GM04504 (cell line): ENCODE data around the gene OR7A5.
"Not testable (repeated sequence)": the region's sequence is repeated elsewhere in the genome, so short reads cannot be mapped to it uniquely, and the experiment has no call there.

Source experiments
- DNase-seq: peaks from one replicate; pipeline ENCODE4 v3.0.0-alpha.2; 2012; ENCODE audit warnings: low read depth

OR7A5 gene

GRCh38 chr19:14835011-14835410 lies at the start of gene OR7A5, which contains the start of gene OR7C1:
OR7A5 (minus strand) TSS chr19:14835185; CDS start chr19:14828241, 6,944 bp downstream.
OR7C1 (minus strand) TSS chr19:14835185; CDS start chr19:14800136, 35,049 bp downstream.
- no peak for DNase-seq

DNA sequence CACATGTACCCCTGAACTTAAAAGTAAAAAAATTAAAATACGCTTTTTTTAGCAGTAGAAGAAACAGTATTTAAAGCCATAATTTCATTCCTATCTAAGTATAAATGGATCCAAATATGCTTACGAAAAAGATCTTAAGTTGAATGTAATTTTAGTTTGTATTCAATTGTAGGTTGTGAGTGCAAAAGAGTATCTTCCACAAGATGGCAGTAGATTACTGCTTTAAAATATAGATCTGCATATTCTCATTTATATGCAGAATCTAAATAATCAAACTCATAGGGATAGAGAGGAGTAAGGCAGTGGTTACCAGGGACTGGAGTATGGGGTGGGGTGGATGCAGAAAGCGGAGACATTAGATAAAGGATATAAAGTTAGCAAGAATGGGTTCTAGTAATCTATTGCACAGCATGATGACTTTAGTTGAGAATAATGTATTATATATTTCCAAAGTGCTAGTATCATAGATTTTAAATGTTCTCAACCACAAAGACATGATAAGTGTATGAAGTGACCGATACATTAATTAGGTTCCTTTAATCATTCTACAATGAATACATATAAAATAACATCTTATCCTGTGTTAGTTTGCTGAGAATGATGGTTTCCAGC lies 36.7 kb upstream of the OR7A5 start:
- DNase-seq, result no peak

GRCh38 chr19:14868497-14868896 lies 33.5 kb upstream of the OR7A5 start:
- DNase-seq, result no peak

DNA sequence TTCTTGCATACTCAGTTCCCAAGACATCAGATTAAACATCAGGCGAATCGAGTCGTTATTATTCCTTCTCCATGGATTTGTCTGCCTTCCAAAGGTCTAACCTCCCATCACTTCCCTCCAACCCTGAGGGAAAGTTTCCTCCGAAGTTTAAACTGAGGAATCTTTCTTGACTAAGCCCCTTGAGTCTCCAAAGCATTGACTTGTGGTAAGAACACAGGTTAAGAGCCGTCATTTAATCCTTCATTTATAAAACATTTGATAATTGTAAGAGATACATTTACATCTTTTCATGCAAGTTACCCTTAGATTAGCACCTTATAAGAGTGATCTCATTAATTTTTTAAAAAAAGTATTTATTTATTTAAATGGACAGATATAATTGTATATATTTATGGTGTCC lies 13.8 kb upstream of the OR7A5 start, which contains the start of gene OR7A10:
OR7A10 (minus strand) TSS at position 101 of the 400 bp plus-strand sequence. CDS start 7,045 bp downstream, outside the sequence.
- DNase-seq, result no peak

GRCh38 chr19:14843578-14843977 lies 8.6 kb upstream of the OR7A5 start:
- DNase-seq, result no peak

DNA sequence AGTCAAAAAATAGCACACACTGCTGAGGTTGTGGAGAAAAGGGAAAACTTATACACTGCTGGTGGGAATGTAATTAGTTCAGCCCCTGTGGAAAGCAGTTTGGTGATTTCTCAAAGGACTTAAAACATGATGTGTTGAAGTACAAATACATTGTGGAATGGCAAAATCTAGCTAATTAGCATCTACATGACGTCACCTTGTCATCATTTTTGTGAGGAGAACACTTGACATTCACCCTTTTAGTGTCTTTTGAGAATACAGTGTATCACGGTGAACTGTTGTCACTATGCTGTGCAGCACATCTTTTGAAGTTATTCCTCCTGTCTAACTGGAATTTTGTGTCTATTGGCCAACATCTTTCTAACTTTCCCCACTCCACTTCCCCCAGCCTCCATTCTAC lies 8.2 kb upstream of the OR7A5 start:
- DNase-seq, result no peak

DNA sequence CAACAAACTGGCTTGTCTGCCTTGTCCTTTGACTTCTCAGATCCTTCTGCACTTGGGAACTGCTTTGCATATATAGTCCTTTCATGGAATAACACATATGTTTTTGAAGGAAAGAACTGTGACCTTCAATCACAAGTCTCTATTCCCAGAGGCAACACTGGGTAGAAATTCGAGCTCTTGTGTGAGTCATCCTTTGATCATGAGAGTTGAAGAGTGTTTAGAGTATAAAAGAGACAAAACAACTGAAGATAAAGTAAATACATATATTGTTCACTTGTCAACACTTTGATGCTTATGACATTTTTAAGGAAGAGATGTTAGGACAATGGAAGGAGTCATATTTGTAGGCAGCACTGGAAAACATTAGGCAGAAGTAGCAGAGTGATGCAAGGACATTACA lies 5.2 kb upstream of the OR7A5 start:
- DNase-seq, result no peak

- DNase-seq, result no peak
Measured at GRCh38 chr19:14837391-14837790, 2.4 kb upstream of the OR7A5 start.

GRCh38 chr19:14830702-14831101 lies 4.3 kb downstream of the OR7A5 start:
- no peak for DNase-seq

GRCh38 chr19:14826006-14826405 lies 9.0 kb downstream of the OR7A5 start:
- no peak for DNase-seq

GRCh38 chr19:14821937-14822336 lies 13.0 kb downstream of the OR7A5 start:
- no peak for DNase-seq

DNA sequence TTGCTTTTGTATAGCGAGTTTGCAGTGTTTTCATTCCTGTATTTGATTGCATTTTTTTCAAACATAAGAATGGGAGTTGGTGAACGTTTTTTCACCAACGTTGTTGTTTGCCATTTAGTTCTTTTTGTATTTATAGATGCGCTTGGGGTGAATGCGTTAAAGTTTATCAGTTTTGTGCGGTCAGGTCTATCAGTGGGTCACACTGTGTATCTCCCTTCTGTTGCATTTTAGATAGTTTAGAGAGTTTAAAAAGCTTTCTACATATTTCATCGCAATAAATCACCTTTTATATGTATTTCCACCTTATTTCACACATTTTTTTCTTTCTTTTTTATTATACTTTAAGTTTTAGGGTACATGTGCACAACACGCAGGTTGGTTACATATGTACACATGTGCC lies 16.4 kb downstream of the OR7A5 start:
- DNase-seq, result no peak

DNA sequence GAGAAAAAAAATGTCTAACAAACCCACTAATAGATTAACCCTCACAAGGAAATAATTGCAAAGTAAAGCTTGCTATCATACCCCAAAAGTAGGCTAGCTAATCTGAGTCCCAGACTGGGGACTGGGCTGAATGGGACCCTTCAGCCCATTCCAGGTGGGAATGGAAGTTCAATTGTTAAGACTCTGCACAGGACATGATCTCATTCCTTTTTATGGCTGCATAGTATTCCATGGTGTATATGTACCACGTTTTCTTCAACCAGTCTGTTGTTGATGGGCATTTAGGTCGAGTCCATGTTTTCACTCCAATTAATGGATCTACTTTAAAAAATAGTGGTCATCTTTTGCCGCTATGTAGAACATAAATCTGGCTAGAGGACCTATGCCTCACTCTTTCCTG lies 17.9 kb downstream of the OR7A5 start:
- no peak for DNase-seq

DNA sequence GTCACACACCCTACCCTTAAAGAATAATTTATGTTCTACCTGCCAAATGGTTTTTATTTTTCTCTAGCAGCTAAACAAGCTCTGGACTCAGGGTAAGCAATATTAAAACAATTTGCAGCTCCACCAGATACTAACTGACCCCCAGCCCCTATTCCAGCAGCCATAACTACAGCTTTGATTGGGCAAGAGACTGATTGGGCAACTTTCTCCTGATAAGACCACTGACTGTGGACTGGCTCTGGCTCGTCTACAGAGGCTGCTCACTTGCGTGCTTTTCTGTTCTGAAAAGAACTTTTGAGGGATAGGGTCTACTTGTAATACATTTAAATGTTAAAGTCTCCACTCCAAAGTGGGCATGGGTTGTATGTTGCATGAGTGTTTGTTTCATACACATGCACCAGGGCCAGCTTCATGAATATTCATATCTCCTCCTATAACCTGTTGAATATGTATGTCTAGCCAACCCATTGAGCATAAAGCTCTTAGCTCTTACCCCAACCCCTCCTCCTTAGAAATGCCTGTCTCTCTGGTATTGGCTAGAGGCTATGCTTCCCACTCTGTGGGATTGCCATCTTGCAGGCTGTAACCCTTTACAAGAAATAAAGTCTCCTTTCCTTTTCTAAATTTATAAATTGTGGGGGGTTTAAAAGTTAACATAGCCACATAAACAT lies 19.9 kb downstream of the OR7A5 start:
- DNase-seq, result no peak

DNA sequence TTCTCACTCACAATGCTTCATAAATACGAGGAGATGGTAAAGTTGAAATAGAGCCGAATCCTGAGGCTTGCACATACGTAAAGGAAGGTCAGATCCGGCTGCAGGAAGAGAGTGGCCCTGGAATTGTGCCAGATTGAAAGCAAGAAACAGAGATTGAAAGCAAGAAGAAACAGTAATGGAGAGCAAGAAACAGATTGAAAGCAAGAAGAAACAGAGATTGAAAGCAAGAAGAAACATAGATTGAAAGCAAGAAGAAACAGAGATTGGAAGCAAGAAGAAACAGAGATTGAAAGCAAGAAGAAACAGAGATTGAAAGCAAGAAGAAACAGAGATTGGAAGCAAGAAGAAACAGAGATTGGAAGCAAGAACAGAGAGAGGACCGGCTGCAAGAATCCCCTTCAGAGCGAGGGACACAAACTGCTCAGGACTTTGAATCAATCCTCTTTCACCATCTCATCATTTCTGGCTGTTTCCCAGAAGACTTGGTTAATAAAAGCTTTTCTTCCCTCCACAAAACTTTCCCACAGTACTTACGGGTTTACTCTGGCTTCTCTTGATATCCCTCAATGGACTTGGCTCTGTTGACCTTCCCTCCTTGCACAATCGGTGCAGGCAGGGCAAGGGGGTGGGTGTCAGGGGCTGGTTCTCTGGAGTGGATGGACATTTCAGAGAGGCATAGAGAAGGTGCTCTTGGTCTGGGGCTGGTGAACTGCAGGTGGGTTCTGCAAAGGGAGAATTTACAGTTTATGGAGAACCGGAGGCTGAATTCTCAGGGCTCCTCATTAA lies 25.5 kb downstream of the OR7A5 start:
- DNase-seq, result no peak

DNA sequence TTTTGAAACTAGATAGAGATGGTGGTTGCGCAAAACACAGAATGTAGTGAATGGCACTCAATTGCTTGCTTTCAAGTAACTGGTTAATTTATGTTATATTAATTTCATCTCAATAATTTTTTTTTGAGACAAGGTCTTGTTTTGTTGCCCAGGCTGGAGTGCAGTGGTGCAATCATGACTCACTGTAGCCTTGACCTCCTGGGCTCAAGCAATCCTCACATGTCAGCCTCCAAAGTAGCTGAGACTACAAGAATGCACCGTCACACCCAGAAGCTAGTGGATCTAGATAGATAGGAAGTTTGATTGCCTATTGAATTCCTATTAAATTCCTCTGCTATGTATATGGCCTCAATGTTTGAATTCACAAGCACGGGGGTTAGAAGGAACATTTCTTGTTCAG lies 30.2 kb downstream of the OR7A5 start:
- no peak for DNase-seq

DNA sequence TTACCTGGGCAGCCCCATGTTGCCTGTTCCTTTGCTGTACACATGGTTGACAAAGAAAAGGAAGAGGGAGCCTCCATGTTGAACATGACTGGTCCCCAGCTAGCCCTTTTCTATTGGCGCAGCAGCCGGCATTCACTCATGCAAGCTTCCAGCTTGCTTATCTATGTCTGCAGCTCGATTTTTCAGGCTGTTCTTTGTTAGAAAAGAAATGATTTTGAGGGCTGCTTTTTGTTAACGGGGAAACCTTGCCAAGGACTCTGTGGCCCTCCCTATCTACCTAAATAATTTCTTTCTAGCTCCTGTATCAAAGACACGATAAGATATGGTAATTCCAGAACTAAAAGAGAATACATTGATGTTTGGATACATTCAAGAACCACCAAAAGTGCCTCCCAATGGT lies 36.2 kb downstream of the OR7A5 start:
- no peak for DNase-seq

- DNase-seq, result no peak
Measured at GRCh38 chr19:14796021-14796420, 39.0 kb downstream of the OR7A5 start.

DNA sequence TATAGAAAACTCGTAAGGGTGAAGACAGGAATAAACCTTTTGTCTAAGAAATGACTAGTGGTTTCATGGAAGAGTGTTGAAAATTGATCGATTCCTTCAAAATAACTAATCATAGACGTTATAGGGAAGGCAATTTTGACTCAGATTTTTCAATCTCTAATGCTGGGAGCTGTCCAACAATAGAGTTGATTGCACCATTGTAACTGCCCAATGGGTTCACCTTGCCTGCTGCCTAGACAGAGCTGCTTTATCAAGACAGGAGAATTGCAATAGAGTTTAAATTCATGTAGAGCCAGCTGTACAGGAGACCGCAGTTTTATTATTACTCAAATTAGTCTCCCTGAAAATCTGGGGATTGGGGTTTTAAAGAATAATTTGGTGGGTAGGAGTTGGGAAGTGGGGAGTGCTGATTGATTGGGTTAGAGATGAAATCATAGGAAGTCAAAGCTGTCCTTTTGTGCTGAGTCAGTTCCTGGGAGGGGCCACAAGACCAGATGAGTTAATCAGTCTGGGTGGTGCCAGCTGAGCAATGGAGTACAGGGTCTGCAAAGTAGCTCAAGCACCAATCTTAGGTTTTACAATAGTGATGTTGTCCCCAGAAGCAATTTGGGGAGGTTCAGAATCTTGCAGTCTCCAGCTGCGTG lies 39.8 kb downstream of the OR7A5 start:
- no peak for DNase-seq

DNA sequence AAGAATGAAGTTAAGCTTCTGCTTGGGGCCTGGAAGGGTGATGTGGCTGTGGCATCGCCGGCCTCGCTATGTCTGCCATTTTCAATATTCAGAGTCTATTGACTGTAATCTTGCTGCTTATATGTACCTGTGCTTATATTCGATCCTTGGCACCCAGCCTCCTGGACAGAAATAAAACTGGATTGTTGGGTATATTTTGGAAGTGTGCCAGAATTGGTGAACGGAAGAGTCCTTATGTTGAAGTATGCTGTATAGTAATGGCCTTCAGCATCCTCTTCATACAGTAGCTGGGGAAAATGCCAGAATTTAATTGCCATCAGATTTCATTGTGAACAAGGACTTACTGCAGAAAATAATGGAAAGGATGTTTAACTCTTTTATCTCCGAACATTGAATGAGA lies 42.7 kb downstream of the OR7A5 start:
- not testable (repeated sequence) for DNase-seq

DNA sequence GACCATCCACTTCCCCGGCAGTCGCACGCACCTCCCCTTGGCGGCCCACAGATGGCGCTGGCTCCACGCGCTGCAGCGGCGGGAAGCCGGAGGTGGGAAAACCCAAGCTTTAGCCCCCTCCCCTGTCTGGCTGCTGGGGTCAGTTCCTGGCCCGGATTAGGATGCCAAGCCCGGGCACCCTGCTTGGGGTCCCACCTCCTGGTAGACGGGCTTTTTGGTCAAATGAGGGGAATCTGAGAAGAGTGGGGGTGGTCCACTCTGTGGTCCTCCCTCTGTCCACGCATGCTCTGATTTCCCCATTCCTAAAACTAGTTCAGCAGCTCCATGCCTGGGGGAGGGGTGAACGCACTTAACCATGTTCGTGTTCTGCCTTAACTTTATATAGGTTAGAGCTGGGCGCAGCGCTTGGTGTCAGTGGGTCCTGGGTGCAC lies 48.5 kb downstream of the OR7A5 start:
- DNase-seq, result no peak

GRCh38 chr19:14785102-14785793 lies 49.7 kb downstream of the OR7A5 start:
- DNase-seq, result not testable (repeated sequence)
